ENCODE results near the gene FAM124A. TPM values are rescaled to one million over a fixed set of nuclear protein-coding genes. Genes with fewer than 3 reads are reported as not detected.

FAM124A gene
- total RNA-seq, 2 donors from 2014 or later, result 4.2 to 13.7 TPM

- Histone ChIP-seq H3K36me3 (no peaks in the 10 kb centered on the region), H3K27ac (no peak overlapping the region), H3K9me3 (no peaks in the 10 kb centered on the region), H3K4me1 (ENCODE audit: control insufficient read depth in 1 of 2, low read depth in 2 of 2) (peaks cover 0 to 14% of the 10 kb centered on the region in 2 donors), H3K4me3 (no peak overlapping the region), H3K27me3 (replicated peaks; ENCODE audit: insufficient read depth) (no peaks in the 10 kb centered on the region)
- ATAC-seq (ENCODE audit: insufficient number of reproducible peaks, low FRiP score, low read depth) (no peak), DNase-seq (ENCODE audit: low spot score) (no peak)
- no peak for TF ChIP-seq CTCF (IDR thresholded peaks at IDR 0.05)
These were observed 3.6 kb upstream of the FAM124A start for GRCh38 chr13:51218626-51219025.

DNA sequence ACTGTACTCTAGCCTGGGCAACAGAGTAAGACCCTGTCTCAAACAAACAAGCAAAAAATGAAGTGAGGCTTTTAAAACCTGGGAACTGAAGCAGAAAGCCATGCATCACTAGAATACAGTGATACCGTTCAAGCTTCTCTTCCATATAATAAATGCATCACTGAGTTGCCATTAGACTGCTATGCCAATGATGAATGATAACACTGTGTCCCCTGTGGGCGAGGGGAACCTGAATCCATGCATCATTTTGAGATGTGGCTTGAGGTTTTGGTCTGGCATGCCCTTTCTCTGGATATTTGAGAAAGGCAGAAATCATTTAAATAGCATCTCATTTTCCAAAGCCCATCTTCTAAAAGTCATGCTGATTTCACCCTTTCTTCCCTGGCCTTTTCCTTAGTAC, 1.5 kb upstream of the FAM124A start:
- Histone ChIP-seq H3K27ac (no peak overlapping the region), H3K27me3 (replicated peaks; ENCODE audit: insufficient read depth) (no peaks in the 10 kb centered on the region), H3K4me1 (ENCODE audit: control insufficient read depth in 1 of 2, low read depth in 2 of 2) (peaks cover 0 to 14% of the 10 kb centered on the region in 2 donors), H3K9me3 (no peaks in the 10 kb centered on the region), H3K4me3 (no peak overlapping the region), H3K36me3 (no peaks in the 10 kb centered on the region)
- DNase-seq (ENCODE audit: low spot score), result no peak
- no peak for ATAC-seq (ENCODE audit: insufficient number of reproducible peaks, low FRiP score, low read depth)
- no peak for TF ChIP-seq CTCF (IDR thresholded peaks at IDR 0.05)

- no peak overlapping the region for H3K27ac ChIP-seq
- no peaks in the 10 kb centered on the region for H3K36me3 ChIP-seq
- no peaks in the 10 kb centered on the region for H3K9me3 ChIP-seq
- H3K4me3 ChIP-seq, result no peak overlapping the region
- no peak for ATAC-seq (ENCODE audit: insufficient number of reproducible peaks, low FRiP score, low read depth)
- H3K27me3 ChIP-seq (replicated peaks; ENCODE audit: insufficient read depth), result no peaks in the 10 kb centered on the region
- H3K4me1 ChIP-seq (ENCODE audit: control insufficient read depth in 1 of 2, low read depth in 2 of 2), result peaks cover 0 to 14% of the 10 kb centered on the region in 2 donors
- TF ChIP-seq CTCF (IDR thresholded peaks at IDR 0.05), result no peak
- no peak for DNase-seq (ENCODE audit: low spot score)
These were observed 1.1 kb upstream of the FAM124A start for GRCh38 chr13:51221108-51221507.

- Histone ChIP-seq H3K27ac (no peak overlapping the region), H3K27me3 (replicated peaks; ENCODE audit: insufficient read depth) (no peaks in the 10 kb centered on the region), H3K9me3 (no peaks in the 10 kb centered on the region), H3K4me3 (peak overlapping the region; percentile 91), H3K4me1 (ENCODE audit: control insufficient read depth in 1 of 2, low read depth in 2 of 2) (peaks cover 0 to 14% of the 10 kb centered on the region in 2 donors), H3K36me3 (no peaks in the 10 kb centered on the region)
- TF ChIP-seq CTCF (IDR thresholded peaks at IDR 0.05), result no peak
- DNase-seq (ENCODE audit: low spot score), result no peak
- ATAC-seq (ENCODE audit: insufficient number of reproducible peaks, low FRiP score, low read depth), result no peak
These were observed 543 bp upstream of the FAM124A start for GRCh38 chr13:51221674-51222036.

- peak overlapping the region; percentile 91 for H3K4me3 ChIP-seq
- peaks cover 0 to 14% of the 10 kb centered on the region in 2 donors for H3K4me1 ChIP-seq (ENCODE audit: control insufficient read depth in 1 of 2, low read depth in 2 of 2)
- no peak overlapping the region for H3K27ac ChIP-seq
- DNase-seq (ENCODE audit: low spot score) (no peak), ATAC-seq (ENCODE audit: insufficient number of reproducible peaks, low FRiP score, low read depth) (no peak)
- no peaks in the 10 kb centered on the region for H3K9me3 ChIP-seq
- no peaks in the 10 kb centered on the region for H3K27me3 ChIP-seq (replicated peaks; ENCODE audit: insufficient read depth)
- H3K36me3 ChIP-seq, result no peaks in the 10 kb centered on the region
- no peak for TF ChIP-seq CTCF (IDR thresholded peaks at IDR 0.05)
These were observed 725 bp downstream of the FAM124A start for GRCh38 chr13:51222686-51223559.
